GM23248 (cell line): ENCODE results near the gene MPPE1. TPM values are rescaled to one million over a fixed set of nuclear protein-coding genes. Genes with fewer than 3 reads are reported as not detected.

ENCODE experiments used
- DNase-seq: peaks from one replicate; pipeline ENCODE4 v3.0.0-alpha.2; 2015
- H2AFZ ChIP-seq: fragments of 200-600 bp; sonication (generic); 2 replicates; pipeline ENCODE4 v1.6.1; 2016; ENCODE audit warnings: antibody characterized with exemption
- H3F3A ChIP-seq: fragments of 200-600 bp; sonication (generic); 2 replicates; pipeline ENCODE4 v1.6.1; 2016; ENCODE audit warnings: mild to moderate bottlenecking, antibody characterized with exemption, mixed run types; ENCODE audit not compliant: insufficient read depth
- H3K27ac ChIP-seq: fragments of 200-600 bp; sonication (generic); 2 replicates; pipeline ENCODE4 v1.5.1; 2016; ENCODE audit warnings: mild to moderate bottlenecking
- H3K27me3 ChIP-seq: fragments of 200-600 bp; sonication (generic); replicated peaks from 2 replicates; pipeline ENCODE4 v1.6.1; 2016; ENCODE audit warnings: mild to moderate bottlenecking; ENCODE audit not compliant: insufficient read depth
- H3K36me3 ChIP-seq: fragments of 200-600 bp; sonication (generic); 2 replicates; pipeline ENCODE4 v1.6.1; 2016; ENCODE audit warnings: low read depth, mild to moderate bottlenecking
- H3K4me1 ChIP-seq: fragments of 200-600 bp; sonication (generic); 2 replicates; pipeline ENCODE4 v1.6.1; 2016; ENCODE audit warnings: mild to moderate bottlenecking; ENCODE audit not compliant: insufficient read depth
- H3K4me2 ChIP-seq: fragments of 200-600 bp; sonication (generic); one replicate; pipeline ENCODE4 v1.6.1; 2016; ENCODE audit warnings: mild to moderate bottlenecking; ENCODE audit not compliant: unreplicated experiment
- H3K4me3 ChIP-seq: fragments of 200-600 bp; sonication (generic); 2 replicates; pipeline ENCODE4 v1.5.1; 2016; ENCODE audit warnings: mild to moderate bottlenecking
- H3K79me2 ChIP-seq: fragments of 200-600 bp; sonication (generic); 2 replicates; pipeline ENCODE4 v1.6.1; 2016; ENCODE audit warnings: mild to moderate bottlenecking; ENCODE audit not compliant: insufficient read depth
- H3K9ac ChIP-seq: fragments of 200-600 bp; sonication (generic); 2 replicates; pipeline ENCODE4 v1.6.1; 2016; ENCODE audit warnings: mild to moderate bottlenecking
- H3K9me2 ChIP-seq: fragments of 200-600 bp; sonication (generic); 2 replicates; pipeline ENCODE4 v1.6.1; 2016; ENCODE audit warnings: mixed run types, mild to moderate bottlenecking, moderate library complexity; ENCODE audit not compliant: insufficient read depth
- H3K9me3 ChIP-seq: fragments of 200-600 bp; sonication (generic); one replicate; pipeline ENCODE4 v1.6.1; 2017; ENCODE audit warnings: low read depth
- H4K20me1 ChIP-seq: fragments of 200-600 bp; sonication (generic); 2 replicates; pipeline ENCODE4 v1.6.0; 2016; ENCODE audit not compliant: insufficient read depth
- EZH2 ChIP-seq: fragments of 200-600 bp; sonication (generic); IDR thresholded peaks from 2 replicates; pipeline ENCODE4 v1.6.1; 2018; ENCODE audit warnings: antibody characterized with exemption, mild to moderate bottlenecking; ENCODE audit not compliant: insufficient read depth, poor library complexity, severe bottlenecking
- EZH2phosphoT487 ChIP-seq: fragments of 200-600 bp; sonication (generic); IDR thresholded peaks from 2 replicates; pipeline ENCODE4 v1.6.1; 2018; ENCODE audit warnings: antibody characterized with exemption, moderate library complexity, mild to moderate bottlenecking, low read depth; ENCODE audit not compliant: insufficient read depth
- WGBS, 2 experiments: methylation state at CpG; one replicate each; pipeline ENCODE4 v1.1.6; 2015 to 2017; ENCODE audit warnings: low lambda C conversion rate in 2 of 2, low coverage in 1 of 2; ENCODE audit errors: missing lambda C conversion rate in 2 of 2; 5-methylcytosine and 5-hydroxymethylcytosine counted together
- in situ Hi-C: fragments of 300-500 bp; cut with MboI; formaldehyde crosslinking; loops from 2 replicates; pipeline ENCODE4 v1.15.0; 2020
- polyA plus RNA-seq: library from polyadenylated mRNA; unstranded; fragments of >200 nt; fragmentation: Nextera tagmentation; extraction: Ambion mirVana; gene quantifications from 2 replicates; pipeline ENCODE4 v1.2.1, GENCODE V29; 2016
- total RNA-seq: library from RNA; depleted of rRNA; stranded (reverse); fragments of >200 nt; shearing (Covaris generic); gene quantifications from 2 replicates; pipeline ENCODE4 v1.2.3, GENCODE V29; 2014

The MPPE1 gene
- total and polyA plus RNA-seq, 2 experiments from 2014 or later = 25.6 to 39.7 TPM

DNA sequence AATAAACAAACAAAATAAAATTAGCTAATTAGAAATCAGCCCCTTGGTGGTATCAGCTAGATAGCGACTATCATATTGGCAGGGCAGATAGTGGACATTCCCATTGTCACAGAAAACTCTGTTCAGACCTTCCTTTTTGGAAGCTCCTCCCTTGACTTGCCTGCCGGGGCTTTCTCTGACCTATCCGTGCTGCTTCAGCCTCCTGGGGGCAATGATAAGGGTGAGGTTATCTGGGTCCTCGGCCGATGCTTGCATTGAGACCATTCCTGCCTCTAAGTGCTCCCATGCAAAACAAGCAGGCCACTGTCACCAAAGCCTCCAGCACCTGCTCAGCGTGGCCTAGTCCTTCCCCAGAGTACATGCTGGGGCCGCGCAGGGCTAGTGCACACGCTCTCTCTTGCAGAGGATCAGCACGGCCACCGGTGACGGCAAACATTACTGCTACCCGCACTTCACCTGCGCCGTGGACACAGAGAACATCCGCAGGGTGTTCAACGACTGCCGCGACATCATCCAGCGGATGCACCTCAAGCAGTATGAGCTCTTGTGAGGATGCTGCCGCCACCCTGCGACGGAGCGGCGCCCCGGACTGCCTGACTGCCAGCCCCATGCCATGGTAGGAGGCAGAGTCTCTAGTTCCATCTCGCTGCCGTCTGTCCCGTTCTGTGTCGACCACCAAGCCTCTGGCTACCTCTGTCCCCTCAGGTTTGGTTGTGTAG lies 27.4 kb downstream of the MPPE1 start:
- no peak overlapping the region for H3K4me2 ChIP-seq
- no peak for DNase-seq
- H3K9me3 ChIP-seq = no peaks in the 10 kb centered on the region
- no peaks in the 10 kb centered on the region for H3K27me3 ChIP-seq
- H3K79me2 ChIP-seq = no peaks in the 10 kb centered on the region
- no peak overlapping the region for H3K27ac ChIP-seq
- in situ Hi-C loops = no loop called here
- H3K9ac ChIP-seq = no peak overlapping the region
- whole genome bisulfite sequencing, 2 experiments = 93 to 97% methylated on average over 28 to 30 of the region's 30 CpGs
- H3K36me3 ChIP-seq = no peaks in the 10 kb centered on the region
- H4K20me1 ChIP-seq = no peaks in the 10 kb centered on the region
- H3K4me3 ChIP-seq = no peak overlapping the region
- H3K9me2 ChIP-seq = no peaks in the 10 kb centered on the region
- H2AFZ ChIP-seq = no peak overlapping the region
- H3K4me1 ChIP-seq = 0 out of 2 replicates have a peak, but pooled peaks cover 5% of the 10 kb centered on the region
- H3F3A ChIP-seq = no peaks in the 10 kb centered on the region
- TF ChIP-seq EZH2phosphoT487 = no peak
- TF ChIP-seq EZH2 = no peak

DNA sequence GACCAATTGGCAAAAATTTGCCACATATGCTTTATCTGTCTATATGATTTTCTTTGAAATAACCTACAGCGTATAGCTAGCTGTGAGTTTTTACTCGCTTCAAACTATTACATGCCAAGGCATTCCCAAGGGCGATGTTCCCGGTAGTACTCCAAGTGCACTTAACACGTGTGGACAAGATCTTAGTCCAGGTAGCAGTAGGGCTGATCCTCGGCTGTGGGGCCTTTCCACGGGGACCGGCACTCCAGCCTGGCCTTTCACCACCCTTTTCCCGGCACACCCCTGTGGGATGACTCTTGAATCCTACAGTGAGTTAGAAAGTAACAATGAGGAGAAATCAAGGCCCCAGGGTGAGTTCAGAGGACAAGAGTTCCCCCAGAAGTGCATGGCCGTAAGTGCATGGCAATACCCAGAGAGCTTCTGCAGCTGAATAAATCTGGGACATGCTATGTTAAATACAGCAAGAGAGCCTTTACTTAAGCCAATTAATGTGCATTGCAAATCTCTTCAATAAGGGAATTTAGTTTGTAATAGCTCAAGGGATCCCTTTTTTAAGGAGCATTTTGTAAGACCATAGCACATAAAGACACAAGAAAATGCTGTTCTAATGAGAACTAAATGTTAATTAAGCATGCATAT lies 30.5 kb downstream of the MPPE1 start:
- no peak overlapping the region for H3K9ac ChIP-seq
- no peaks in the 10 kb centered on the region for H3K79me2 ChIP-seq
- H3K9me2 ChIP-seq = no peaks in the 10 kb centered on the region
- no peak overlapping the region for H3K27ac ChIP-seq
- no peaks in the 10 kb centered on the region for H4K20me1 ChIP-seq
- H3K4me2 ChIP-seq = no peak overlapping the region
- no peak overlapping the region for H3K4me3 ChIP-seq
- no peak for TF ChIP-seq EZH2
- no peak for TF ChIP-seq EZH2phosphoT487
- H3K4me1 ChIP-seq = no peaks in the 10 kb centered on the region
- no peak overlapping the region for H2AFZ ChIP-seq
- no peaks in the 10 kb centered on the region for H3K9me3 ChIP-seq
- H3K36me3 ChIP-seq = no peaks in the 10 kb centered on the region
- H3F3A ChIP-seq = no peaks in the 10 kb centered on the region
- H3K27me3 ChIP-seq = no peaks in the 10 kb centered on the region
- 87 to 91% methylated on average over 10 of the region's 10 CpGs for WGBS, 2 experiments
- DNase-seq = no peak
- in situ Hi-C loops = no loop called here

DNA sequence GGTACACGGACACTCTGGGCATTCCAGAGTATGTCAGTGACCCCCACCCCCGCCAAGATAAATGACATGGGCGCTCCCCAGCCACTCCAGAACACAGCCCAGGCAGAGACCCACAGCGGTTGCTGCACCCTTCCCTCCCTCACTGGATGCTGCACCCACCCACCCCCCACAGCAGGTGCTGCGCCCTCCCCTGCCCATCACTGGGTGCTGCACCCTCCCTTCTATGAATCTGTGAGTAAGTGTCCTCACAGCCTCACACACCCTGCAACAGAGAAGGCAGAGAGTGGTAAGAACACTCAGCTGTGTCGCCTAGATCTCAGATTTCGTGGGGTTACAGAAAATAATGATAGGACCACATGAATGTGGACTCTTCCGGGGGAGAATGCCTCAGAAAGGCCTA lies 33.4 kb downstream of the MPPE1 start:
- H3K9me3 ChIP-seq = no peaks in the 10 kb centered on the region
- no peaks in the 10 kb centered on the region for H4K20me1 ChIP-seq
- H3K9ac ChIP-seq = no peak overlapping the region
- H3F3A ChIP-seq = no peaks in the 10 kb centered on the region
- 77 to 81% methylated on average over 7 to 8 of the region's 8 CpGs for WGBS, 2 experiments
- no peaks in the 10 kb centered on the region for H3K9me2 ChIP-seq
- no peaks in the 10 kb centered on the region for H3K79me2 ChIP-seq
- in situ Hi-C loops = no loop called here
- H3K36me3 ChIP-seq = no peaks in the 10 kb centered on the region
- H3K4me3 ChIP-seq = no peak overlapping the region
- no peaks in the 10 kb centered on the region for H3K27me3 ChIP-seq
- no peak overlapping the region for H2AFZ ChIP-seq
- no peak for TF ChIP-seq EZH2
- no peak for TF ChIP-seq EZH2phosphoT487
- no peak overlapping the region for H3K27ac ChIP-seq
- no peak overlapping the region for H3K4me2 ChIP-seq
- H3K4me1 ChIP-seq = no peaks in the 10 kb centered on the region
- no peak for DNase-seq

DNA sequence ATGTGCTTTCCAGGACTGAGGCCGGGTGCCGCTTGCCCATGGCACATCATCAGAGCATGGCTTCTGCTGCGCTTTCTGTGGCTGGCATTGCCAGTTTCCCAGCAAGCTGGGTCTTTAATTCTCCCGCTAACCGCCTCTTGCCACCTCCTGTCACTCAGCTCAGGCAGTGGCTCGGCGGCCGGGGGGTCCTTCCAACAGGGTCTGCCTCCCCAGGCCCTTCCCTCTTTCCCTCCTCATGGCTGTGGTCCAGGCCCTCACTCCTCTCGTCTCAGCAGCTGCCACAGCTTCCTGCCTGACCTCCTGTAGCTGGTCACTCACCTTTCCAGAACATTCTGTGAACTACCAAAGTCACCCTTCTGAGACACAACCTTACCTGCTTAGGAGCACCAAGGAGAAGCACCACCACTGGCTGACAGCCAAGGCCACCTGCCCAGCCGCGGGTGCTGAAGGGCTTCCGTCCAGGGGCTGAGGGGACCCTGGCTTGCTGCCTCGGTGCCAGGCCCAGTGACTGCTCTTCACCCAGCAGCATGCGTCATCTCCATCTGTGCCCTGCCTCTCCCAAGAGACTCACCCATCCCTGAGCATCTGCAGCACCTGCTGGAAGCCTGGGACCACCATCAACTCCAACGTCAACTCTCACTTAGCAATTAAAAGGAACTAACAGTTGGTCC lies 34.3 kb downstream of the MPPE1 start:
- H3K27me3 ChIP-seq = no peaks in the 10 kb centered on the region
- no peaks in the 10 kb centered on the region for H3K9me2 ChIP-seq
- no peaks in the 10 kb centered on the region for H4K20me1 ChIP-seq
- no peaks in the 10 kb centered on the region for H3K9me3 ChIP-seq
- no peak overlapping the region for H3K27ac ChIP-seq
- no peak overlapping the region for H2AFZ ChIP-seq
- H3K4me3 ChIP-seq = no peak overlapping the region
- no peaks in the 10 kb centered on the region for H3F3A ChIP-seq
- no peak overlapping the region for H3K4me2 ChIP-seq
- no peaks in the 10 kb centered on the region for H3K79me2 ChIP-seq
- no peak for TF ChIP-seq EZH2phosphoT487
- TF ChIP-seq EZH2 = no peak
- no peak overlapping the region for H3K9ac ChIP-seq
- no peaks in the 10 kb centered on the region for H3K4me1 ChIP-seq
- in situ Hi-C loops = no loop called here
- no peaks in the 10 kb centered on the region for H3K36me3 ChIP-seq
- 87 to 88% methylated on average over 14 to 15 of the region's 15 CpGs for WGBS, 2 experiments
- no peak for DNase-seq
